ENCODE data around the gene CORO1A.
"Not testable (repeated sequence)": the region's sequence is repeated elsewhere in the genome, so short reads cannot be mapped to it uniquely, and the experiment has no call there.

CORO1A gene

DNA sequence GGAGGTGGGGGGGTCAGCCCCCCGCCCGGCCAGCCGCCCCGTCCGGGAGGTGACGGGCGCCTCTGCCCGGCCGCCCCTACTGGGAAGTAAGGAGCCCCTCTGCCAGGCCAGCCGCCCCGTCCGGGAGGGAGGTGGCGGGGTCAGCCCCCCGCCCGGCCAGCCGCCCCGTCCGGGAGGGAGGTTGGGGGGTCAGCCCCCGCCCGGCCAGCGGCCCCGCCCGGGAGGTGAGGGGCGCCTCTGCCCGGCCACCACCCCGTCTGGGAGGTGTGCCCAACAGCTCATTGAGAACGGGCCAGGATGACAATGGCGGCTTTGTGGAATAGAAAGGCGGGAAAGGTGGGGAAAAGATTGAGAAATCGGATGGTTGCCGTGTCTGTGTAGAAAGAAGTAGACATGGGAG, 13.3 kb upstream of the CORO1A start:
- not testable (repeated sequence) for DNase-seq (ENCODE audit: low spot score)

DNA sequence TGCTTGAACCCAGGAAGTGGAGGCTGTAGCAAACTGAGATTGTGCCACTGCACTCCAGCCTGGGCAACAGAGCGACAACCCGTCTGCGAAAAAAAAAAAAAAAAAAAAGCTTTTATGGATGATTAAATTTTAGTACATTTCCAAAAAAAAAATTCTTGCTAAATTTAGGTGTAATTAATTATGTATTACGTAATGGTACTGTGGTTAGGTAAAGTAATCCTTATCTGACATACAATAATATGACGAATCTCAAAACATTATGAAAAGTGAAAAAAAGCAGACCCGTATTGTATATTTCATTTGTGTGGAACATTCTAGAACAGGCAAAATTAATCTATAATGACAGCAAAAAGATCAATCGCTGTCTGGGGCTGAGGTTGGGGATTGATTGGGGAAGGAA, 10.3 kb upstream of the CORO1A start:
- DNase-seq (ENCODE audit: low spot score), result no peak

DNA sequence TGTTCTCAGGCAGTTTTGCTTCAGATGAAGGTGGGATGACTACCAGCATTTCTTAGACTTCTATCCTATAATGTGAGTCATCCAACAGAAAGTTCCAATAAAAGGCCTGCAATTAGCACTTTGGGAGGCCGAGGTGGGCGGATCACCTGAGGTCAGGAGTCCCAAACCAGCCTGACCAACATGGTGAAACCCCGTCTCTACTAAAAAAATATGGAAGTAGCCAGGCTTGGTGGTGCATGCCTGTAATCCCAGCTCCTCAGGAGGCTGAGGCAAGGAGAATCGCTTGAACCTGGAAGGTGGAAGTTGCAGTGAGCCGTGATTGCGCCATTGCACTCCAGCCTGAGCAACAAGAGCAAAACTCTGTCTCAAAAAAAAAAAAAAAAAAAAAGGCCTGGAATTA, 6.5 kb upstream of the CORO1A start:
- DNase-seq (ENCODE audit: low spot score), result not testable (repeated sequence)

DNA sequence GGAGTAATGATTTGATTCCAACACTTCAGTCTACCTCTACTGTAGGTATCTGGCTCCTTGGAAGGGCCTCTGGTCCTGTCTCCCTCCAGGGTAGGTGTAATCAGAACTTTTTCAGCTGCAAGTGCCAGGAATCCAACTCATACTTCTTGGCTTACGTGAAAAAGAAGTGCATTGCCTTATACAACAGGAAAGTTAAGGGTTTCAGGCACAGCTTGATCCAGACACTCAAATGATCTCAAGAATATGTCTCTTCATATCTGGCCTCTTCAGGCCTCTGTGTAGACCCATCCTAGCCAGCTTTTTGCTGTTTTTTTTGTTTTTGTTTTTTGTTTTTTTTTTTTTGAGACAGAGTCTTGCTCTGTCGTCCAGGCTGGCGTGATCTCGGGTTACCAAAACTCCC, 4.2 kb upstream of the CORO1A start:
- no peak for DNase-seq (ENCODE audit: low spot score)

DNA sequence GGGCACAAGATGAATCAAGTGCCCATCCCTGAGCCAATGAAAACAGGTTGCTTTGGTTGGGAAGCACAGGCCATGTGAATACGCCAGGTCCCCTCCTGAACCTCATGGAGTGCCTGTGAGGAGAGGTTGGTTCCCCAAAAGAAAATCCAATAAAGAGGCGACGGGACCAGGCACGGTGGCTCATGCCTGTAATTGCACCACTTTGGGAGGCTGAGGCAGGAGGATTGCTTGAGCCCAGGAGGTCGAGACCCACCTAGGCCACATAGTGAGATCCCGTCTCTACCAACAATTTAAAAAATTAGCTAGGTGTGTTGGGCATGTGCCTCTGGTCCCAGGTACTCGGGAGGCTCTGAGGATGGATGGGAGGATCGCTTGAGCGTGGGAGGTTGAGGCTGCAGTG, 3.5 kb upstream of the CORO1A start:
- no peak for DNase-seq (ENCODE audit: low spot score)

DNA sequence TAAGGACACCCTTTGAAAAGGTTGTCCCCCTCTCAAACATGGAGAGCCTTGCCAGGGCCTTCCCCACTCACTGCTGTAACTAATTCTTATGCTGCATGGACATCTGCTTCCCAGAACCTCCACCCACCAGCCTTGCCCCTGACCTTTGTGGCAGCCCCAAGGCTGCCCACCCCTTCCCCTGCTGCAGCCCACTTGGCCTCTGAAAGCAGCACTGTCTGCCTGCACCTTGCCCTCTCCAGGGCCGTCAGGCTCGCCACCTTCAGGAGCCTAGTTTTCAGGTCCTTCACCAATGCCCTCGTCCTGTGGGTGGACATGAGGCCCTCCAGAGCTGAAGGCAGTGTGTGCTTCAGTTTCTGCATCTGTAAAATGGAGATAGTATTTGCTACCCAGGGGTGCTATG, 2.7 kb upstream of the CORO1A start:
- no peak for DNase-seq (ENCODE audit: low spot score)

DNA sequence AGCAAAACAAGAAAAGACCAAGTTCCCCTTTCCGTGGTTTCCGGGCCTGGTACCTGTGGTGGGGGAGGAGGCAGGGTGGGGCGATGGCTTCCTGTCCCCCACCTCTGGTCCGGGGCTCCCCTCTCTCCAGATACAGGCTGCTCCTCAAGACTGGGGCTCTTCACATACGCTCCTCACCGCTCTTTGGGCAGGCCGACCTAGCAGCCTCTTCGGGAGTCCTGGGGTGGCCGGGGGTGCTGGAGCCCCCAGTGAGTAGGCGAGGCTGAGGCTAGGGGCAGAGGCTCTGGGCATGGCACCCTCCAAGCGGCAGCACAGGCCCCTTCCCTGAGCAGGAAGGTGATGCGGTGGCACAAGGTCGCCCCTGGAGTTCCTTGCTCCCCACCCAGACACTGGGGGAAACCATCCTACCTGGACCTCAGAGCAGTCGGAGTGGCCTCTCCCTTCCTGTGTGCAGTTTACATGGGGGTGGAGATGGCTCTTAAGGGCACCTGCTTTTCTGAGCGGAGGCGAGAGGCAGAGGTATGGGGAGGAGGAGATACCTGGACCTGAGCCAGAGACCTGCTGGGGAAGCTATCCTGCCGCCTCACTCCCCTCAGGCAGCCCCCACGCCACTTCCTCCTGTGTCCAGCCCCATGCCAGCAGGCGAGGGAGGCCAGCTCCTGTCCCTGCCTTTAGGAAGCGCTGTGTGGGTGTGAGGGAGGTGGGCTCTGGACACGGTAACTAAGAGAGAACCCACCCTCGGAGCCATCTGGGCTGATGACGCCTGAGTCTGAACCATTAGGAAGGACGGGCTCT, 891 bp downstream of the CORO1A start:
- peak; percentile 83 for DNase-seq (ENCODE audit: low spot score)

DNA sequence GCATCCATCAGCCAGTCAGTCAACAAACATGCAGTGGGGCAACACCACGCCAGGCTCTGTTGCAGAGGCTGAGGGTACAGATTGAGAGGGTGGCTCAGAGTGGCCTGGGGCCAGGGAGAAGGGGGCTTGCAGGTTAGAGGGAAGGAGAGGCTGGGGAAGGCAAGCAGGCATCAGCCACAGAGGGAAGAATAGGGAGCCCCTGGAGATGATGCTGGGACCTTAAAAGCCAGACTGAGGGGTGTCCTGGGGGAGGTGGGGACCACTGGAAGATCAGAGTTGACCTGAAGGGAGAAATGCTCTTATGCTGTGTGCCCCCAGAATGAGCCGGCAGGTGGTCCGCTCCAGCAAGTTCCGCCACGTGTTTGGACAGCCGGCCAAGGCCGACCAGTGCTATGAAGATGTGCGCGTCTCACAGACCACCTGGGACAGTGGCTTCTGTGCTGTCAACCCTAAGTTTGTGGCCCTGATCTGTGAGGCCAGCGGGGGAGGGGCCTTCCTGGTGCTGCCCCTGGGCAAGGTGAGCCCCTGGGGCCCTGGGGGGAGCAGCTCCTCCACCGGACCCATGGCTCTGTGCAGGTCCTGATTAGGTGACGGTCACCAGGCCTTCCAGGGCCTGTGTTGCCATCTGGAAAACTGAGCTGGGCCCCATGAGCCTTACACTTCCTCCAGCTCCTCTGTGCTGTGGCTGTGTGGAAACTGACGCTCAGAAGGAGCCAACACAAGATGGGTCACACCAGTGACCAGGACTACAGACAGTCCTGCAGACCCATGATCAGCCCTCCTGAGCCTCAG, 1.7 kb downstream of the CORO1A start:
- no peak for DNase-seq (ENCODE audit: low spot score)

DNA sequence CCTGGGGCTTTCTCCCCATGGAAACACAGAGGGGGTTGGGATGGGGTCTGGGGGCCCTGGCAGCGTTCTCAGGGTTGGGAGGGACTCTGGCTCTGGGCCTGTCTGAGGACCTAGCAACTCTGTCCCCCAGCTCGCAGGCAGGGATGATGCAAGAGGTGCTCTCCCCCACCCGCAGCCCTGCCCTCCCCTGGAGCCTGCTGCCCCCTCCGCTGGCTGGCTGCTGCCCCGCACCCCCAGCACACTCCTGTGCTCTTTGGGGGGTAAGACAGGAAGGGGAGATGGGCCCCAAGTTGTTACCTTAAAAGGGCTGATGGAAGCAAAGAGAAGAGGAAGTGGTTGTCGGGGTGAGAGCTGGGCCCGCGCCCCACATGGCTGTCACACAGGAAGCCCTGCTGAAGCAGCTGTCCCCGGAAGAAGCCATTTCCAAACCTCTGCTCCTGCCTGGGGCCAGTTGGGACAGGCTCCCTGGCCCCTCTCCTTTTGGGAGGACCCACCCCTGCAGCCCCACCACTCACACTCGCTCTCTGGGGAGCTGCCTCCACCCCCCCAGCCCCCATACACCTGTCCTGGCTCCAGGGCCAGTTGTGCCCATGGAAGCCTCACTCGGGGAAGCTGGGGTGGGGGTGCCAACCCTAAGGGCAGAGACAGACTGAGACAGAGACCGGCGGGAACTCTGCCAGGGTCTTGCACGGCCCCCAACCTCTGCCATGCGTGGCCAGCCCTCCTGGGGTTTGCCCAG, 2.5 kb downstream of the CORO1A start:
- peak; percentile 90 for DNase-seq (ENCODE audit: low spot score)

DNA sequence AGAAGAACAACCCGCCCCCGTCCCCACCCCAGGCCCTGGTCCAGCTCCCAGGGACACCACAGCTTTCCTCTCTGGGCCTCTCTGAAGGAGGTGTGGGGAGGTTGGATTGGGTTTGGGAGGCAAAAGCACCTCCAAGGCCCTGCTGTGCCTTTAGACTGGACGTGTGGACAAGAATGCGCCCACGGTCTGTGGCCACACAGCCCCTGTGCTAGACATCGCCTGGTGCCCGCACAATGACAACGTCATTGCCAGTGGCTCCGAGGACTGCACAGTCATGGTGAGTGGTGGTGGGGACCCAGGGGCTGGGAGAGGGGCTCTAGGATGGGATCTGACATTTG, 3.0 kb downstream of the CORO1A start:
- DNase-seq (ENCODE audit: low spot score), result peak; percentile 8

DNA sequence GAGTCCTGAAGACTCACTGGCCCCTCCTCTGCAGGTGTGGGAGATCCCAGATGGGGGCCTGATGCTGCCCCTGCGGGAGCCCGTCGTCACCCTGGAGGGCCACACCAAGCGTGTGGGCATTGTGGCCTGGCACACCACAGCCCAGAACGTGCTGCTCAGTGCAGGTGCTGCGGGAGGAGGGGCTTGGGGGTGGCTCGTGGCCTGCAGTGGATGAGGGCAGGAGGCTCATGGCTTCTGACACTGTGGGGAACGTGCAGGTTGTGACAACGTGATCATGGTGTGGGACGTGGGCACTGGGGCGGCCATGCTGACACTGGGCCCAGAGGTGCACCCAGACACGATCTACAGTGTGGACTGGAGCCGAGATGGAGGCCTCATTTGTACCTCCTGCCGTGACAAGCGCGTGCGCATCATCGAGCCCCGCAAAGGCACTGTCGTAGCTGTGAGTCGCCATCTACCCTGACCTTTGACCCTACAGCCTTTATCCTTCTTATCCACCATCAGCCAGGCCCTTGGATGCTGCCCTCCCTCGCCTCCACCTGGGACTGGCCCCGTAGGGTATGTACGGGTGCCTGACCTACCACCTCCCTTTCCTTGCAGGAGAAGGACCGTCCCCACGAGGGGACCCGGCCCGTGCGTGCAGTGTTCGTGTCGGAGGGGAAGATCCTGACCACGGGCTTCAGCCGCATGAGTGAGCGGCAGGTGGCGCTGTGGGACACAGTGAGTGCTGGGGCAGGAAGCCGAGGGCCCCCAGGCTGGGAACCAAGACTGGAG, 3.6 kb downstream of the CORO1A start:
- DNase-seq (ENCODE audit: low spot score), result peak; percentile 88

DNA sequence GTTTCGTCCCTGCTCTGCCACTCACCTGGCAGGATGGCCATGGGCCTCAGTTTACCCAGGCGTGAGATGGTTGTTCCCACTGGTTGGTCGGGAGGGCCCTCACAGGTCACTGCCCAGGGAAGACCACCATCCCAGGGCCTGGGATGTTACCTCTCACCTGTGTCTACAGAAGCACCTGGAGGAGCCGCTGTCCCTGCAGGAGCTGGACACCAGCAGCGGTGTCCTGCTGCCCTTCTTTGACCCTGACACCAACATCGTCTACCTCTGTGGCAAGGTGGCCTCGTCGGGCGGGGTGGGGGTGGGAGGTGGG, 4.1 kb downstream of the CORO1A start:
- DNase-seq (ENCODE audit: low spot score), result no peak

DNA sequence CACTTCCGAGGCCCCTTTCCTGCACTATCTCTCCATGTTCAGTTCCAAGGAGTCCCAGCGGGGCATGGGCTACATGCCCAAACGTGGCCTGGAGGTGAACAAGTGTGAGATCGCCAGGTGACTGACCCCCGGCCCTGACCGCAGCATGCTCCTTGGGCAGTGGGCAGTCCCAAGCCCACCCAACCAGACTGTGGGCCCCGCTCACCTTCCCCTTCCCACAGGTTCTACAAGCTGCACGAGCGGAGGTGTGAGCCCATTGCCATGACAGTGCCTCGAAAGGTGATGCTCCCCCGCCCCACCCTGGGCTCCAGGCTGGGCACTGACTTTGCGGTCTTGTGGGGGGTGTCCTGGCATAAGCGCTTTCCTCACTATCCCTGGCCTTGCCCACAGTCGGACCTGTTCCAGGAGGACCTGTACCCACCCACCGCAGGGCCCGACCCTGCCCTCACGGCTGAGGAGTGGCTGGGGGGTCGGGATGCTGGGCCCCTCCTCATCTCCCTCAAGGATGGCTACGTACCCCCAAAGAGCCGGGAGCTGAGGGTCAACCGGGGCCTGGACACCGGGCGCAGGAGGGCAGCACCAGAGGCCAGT, 4.7 kb downstream of the CORO1A start:
- DNase-seq (ENCODE audit: low spot score), result no peak

DNA sequence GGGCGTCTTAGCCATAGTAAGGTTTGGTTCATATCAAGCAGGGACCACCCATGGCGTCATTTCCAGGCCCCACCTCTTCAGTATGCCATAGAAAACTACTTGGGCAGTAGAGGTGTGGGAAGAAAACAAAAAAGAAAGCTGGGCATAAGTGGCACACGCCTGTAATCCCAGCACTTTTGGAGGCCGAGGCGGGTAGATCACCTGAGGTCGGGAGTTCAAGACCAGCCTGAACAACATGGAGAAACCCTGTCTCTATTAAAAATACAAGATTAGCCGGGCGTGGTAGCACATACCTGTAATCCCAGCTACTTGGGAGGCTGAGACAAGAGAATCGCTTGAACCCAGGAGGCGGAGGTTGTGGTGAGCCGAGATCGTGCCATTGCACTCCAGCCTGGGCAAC, 7.8 kb downstream of the CORO1A start:
- DNase-seq (ENCODE audit: low spot score), result not testable (repeated sequence)

DNA sequence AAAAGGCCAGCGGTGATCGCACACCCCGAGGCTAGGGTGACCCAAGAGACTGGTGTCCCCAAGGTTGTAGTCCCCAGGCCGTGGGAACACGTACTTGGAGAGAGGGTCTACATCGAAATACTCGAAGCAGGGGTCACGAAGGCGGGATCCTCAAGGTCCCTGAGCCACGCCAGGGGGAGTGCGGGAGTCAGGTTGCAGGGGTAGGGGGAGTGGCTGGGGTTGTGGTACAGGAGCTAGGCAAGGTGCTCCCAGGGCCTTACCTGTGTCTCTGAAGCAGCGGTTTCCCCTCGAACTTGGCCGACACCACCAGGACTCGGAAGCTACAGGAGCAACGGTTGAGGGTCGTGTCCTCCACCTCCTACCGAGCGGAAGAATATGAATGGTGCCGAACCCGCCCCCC, 9.7 kb downstream of the CORO1A start:
- not testable (repeated sequence) for DNase-seq (ENCODE audit: low spot score)

DNA sequence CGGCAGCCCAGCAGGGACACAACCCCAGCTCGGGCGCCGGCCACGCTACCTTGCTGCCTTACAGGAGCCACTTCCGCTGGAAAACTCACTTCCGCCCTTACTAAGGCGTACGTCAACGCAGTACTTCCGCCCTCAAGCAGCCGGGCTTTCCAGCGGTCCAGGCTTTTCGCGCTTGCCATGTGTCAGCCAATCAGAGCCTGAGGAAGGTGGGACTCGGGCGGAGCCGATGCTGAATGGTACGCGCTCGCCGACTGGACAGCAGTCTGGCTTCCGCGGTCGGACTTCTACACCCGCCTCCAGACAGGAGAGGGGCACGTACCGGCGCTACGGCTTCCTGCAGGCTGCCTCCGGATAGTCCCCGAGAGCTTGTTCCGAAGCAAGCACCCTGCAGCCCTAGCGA, 10.2 kb downstream of the CORO1A start, which contains the start of the genes BOLA2B and SLX1A:
Gene BOLA2B (minus strand): TSS at position 52 of the 400 bp plus-strand sequence. CDS start 71 bp downstream, outside the sequence.
Gene SLX1A (plus strand): TSS at position 261 of the 400 bp plus-strand sequence. CDS start 210 bp downstream, outside the sequence.
- not testable (repeated sequence) for DNase-seq (ENCODE audit: low spot score)

DNA sequence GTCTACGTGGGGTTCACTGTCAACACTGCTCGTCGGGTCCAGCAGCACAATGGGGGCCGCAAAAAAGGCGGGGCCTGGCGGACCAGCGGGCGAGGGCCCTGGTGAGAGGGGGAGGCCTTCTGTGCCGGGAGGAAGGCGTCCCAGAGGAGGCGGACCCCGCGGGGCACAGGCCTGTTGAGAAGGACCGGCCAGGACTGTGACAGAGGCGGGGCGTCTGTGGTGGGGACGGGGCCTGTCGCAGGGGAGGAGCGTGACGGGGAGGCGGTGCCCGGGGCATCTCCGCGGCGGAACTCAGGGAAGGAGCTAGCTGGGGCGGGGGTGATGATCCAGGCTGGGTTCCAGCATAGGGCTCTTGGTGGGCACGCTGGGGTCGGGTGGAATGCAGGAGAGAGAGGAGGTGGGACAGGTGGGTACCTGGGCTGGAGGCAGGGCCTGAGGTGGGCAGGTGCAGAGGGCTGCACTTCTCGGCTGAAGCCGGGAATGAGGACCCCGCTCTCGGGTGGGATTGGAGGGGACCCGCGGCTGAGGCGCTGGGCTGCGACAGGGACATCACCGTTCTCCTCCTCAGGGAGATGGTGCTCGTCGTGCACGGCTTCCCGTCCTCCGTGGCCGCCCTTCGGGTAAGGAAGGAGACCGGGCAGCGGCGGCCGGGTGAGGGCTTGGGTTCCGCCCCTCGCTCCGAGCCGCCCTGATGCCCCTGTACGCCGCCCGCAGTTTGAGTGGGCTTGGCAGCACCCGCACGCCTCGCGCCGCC, 10.9 kb downstream of the CORO1A start:
- not testable (repeated sequence) for DNase-seq (ENCODE audit: low spot score)

DNA sequence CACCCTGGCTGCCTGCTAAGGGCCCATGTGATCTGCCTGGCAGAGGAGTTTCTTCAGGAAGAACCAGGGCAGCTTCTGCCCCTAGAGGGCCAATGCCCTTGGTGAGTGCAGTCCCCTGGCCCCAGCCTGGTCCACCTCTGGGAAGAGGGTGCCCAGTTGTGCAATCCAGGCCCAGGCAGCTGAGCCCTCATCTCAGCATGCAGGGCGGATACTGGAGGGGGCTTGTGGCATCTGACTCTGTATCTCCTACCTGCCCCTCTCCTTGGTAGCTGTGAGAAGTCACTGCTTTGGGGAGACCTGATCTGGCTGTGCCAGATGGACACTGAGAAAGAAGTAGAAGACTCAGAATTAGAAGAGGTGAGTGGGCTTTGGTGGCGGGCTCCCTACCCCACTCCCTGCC, 13.6 kb downstream of the CORO1A start:
- not testable (repeated sequence) for DNase-seq (ENCODE audit: low spot score)

DNA sequence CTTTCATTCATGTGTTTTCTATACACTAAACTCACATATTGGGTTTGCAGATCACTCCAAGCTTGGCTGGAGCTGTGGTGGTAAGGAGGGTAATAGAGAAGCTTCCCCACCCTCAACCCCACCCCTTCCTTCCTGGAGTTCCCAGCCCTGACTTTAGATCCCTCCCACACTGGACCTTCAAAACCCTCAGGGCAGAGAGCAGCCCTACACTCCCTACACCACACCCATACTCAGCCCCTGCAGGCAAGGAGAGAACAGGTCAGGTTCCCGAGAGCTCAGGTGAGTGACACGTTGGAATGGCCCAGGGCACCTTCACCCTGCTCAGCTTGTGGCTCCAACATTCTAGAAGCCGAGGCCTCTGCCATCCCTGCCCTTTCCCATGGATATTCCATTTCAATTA, 15.6 kb downstream of the CORO1A start, which contains the start of gene SULT1A3:
Gene SULT1A3 (plus strand): TSS at position 207 of the 400 bp plus-strand sequence. CDS start 1,474 bp downstream, outside the sequence.
- DNase-seq (ENCODE audit: low spot score), result not testable (repeated sequence)

DNA sequence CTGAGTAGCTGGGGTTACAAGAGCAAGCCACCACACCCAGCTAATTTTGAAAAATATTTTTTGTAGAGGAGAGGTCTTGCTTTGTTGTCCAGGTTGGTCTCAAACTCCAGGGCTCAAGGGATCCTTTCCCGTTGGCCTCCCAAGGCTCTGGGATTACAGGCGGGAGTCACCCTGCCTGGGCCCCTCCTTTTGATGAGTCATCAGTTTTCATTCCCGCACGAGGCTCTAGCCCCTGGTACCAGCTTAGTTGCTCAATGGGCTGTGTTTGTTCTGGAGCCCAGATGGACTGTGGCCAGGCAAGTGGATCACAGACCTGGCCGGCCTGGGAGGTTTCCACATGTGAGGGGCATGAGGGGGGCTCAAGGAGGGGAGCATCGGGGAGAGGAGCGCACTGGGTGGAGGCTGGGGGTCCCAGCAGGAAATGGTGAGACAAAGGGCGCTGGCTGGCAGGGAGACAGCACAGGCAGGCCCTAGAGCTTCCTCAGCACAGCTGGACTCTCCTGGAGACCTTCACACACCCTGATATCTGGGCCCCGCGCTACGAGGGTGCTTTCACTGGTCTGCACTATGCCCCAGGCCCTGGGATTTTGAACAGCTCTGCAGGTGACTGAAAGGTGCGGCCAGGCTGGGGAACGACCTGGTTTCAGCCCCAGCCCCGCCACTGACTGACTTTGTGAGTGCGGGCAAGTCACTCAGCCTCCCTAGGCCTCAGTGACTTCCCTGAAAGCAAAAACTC, 16.4 kb downstream of the CORO1A start:
- DNase-seq (ENCODE audit: low spot score), result not testable (repeated sequence)
